Neural progenitor cell (in vitro differentiated cells): Measurements from ENCODE around the gene SNRNP27.

Source experiments
- CTCF ChIP-seq: fragments of 200-600 bp; sonication (generic); IDR thresholded peaks from 2 replicates; pipeline ENCODE4 v1.5.1; 2017; ENCODE audit warnings: antibody characterized with exemption, mild to moderate bottlenecking
- EZH2 ChIP-seq: fragments of 200-600 bp; sonication (generic); IDR thresholded peaks from 2 replicates; pipeline ENCODE4 v1.6.1; 2017; ENCODE audit warnings: antibody characterized with exemption, mild to moderate bottlenecking, moderate library complexity

GRCh38 chr2:69858261-69858660 lies 35.5 kb upstream of the SNRNP27 start:
- no peak for TF ChIP-seq CTCF
- no peak for TF ChIP-seq EZH2
